Ovary (tissue), 3 donors: ENCODE results near the gene BRSK2.

ENCODE experiments used
- POLR2A ChIP-seq: fragments of 450-650 bp; IDR thresholded peaks from one replicate; pipeline ENCODE4 v1.6.1; 2017; ENCODE audit warnings: antibody characterized with exemption, mild to moderate bottlenecking, moderate library complexity
- TF ChIP-seq, protein P1 (sequence below), 3 donors: fragments of 450-650 bp in 2 of 3; fragments of 200-600 bp in 1 of 3; IDR thresholded peaks; one replicate each; pipeline versions ENCODE4 v1.5.1 to v1.8.0; 2016 to 2022; ENCODE audit warnings: antibody characterized with exemption in 3 of 3, mild to moderate bottlenecking in 1 of 3
- donor health status: DM: no; HTN: no; CAD: no.

DNA sequence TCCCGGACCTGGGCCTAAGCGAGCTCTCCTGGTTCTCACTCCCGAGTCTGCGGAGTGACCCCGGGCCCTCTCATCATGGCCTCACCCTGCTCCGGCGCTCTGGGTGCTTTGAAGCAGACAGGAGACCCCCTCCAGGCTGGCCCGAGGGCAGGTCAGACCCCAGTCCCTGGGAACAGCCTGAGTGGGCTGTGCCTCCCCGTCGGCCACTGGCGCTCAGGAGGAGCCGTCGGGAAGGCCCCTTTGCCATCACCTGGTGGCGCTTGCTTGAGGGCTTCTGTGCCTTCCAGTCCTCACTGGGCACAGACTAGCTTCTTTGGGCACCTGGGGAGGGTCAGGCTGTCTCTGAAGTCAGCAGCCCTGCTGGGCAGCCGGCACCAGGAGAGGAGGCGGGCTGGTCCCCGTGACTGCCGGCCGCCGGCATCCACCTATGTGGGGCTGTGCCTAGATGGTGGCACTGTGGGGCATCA, 6.7 kb downstream of the BRSK2 start:
- TF ChIP-seq POLR2A: no peak
- TF ChIP-seq, protein P1, sequence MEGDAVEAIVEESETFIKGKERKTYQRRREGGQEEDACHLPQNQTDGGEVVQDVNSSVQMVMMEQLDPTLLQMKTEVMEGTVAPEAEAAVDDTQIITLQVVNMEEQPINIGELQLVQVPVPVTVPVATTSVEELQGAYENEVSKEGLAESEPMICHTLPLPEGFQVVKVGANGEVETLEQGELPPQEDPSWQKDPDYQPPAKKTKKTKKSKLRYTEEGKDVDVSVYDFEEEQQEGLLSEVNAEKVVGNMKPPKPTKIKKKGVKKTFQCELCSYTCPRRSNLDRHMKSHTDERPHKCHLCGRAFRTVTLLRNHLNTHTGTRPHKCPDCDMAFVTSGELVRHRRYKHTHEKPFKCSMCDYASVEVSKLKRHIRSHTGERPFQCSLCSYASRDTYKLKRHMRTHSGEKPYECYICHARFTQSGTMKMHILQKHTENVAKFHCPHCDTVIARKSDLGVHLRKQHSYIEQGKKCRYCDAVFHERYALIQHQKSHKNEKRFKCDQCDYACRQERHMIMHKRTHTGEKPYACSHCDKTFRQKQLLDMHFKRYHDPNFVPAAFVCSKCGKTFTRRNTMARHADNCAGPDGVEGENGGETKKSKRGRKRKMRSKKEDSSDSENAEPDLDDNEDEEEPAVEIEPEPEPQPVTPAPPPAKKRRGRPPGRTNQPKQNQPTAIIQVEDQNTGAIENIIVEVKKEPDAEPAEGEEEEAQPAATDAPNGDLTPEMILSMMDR (IDR thresholded peaks at IDR 0.05): no peak
